Measurements from ENCODE around the gene UHRF2. TPM values are rescaled to one million over a fixed set of nuclear protein-coding genes. Genes with fewer than 3 reads are reported as not detected.

Gene UHRF2
- total and polyA plus RNA-seq, 2 of the 13 experiments (the other 11 are each of a cell fraction or from before 2014, with no cell fraction given) = 42.1 to 44.2 TPM

Small RNA genes within 50 kb of the gene (small RNA-seq; reads per million reads assigned to genes)
- gene RN7SL25P (ENCODE audit: insufficient read depth in 2 of 3, insufficient read length in 3 of 3, low read depth in 2 of 3, low replicate concordance in 1 of 3) = 0 reads per million in 3 experiments

Other genes with a start within 250 kb of the UHRF2 start
- gene IL33, start 197.4 kb upstream of the UHRF2 start, total RNA-seq (2016; rRNA removed; fragmentation: Illumina TruSeq; extraction: Trizol) = not detected in 2 replicates
- 0.03 and 0.05 TPM in 2 replicates for gene IL33, start 197.4 kb upstream of the UHRF2 start, polyA plus RNA-seq (2011; rRNA removed)
- gene TPD52L3, start 84.8 kb upstream of the UHRF2 start, total RNA-seq (2016; rRNA removed; fragmentation: Illumina TruSeq; extraction: Trizol) = not detected in 2 replicates
- gene TPD52L3, start 84.8 kb upstream of the UHRF2 start, polyA plus RNA-seq (2011; rRNA removed) = not detected in 2 replicates
- gene GLDC, start 232.5 kb downstream of the UHRF2 start, total RNA-seq (2016; rRNA removed; fragmentation: Illumina TruSeq; extraction: Trizol) = 51.0 and 115 TPM in 2 replicates
- 46.9 and 59.3 TPM in 2 replicates for gene GLDC, start 232.5 kb downstream of the UHRF2 start, polyA plus RNA-seq (2011; rRNA removed)